Activated T-cell treated with anti-CD3 and anti-CD28 coated beads, Interleukin-2, amount 50 U/mL, for 1 hour (primary cell): ENCODE results near the gene KLHDC2.
"Not testable (repeated sequence)": the region's sequence is repeated elsewhere in the genome, so short reads cannot be mapped to it uniquely, and the experiment has no call there.

Source experiments
- DNase-seq: peaks from one replicate; pipeline ENCODE4 v3.0.0-alpha.2; 2020

Gene KLHDC2, protein sequence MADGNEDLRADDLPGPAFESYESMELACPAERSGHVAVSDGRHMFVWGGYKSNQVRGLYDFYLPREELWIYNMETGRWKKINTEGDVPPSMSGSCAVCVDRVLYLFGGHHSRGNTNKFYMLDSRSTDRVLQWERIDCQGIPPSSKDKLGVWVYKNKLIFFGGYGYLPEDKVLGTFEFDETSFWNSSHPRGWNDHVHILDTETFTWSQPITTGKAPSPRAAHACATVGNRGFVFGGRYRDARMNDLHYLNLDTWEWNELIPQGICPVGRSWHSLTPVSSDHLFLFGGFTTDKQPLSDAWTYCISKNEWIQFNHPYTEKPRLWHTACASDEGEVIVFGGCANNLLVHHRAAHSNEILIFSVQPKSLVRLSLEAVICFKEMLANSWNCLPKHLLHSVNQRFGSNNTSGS

GRCh38 chr14:49767571-49768300 lies at the start of gene KLHDC2:
Gene KLHDC2 (plus strand): TSS chr14:49768153. CDS start chr14:49768469, 316 bp downstream.
- peak; percentile 88 for DNase-seq

DNA sequence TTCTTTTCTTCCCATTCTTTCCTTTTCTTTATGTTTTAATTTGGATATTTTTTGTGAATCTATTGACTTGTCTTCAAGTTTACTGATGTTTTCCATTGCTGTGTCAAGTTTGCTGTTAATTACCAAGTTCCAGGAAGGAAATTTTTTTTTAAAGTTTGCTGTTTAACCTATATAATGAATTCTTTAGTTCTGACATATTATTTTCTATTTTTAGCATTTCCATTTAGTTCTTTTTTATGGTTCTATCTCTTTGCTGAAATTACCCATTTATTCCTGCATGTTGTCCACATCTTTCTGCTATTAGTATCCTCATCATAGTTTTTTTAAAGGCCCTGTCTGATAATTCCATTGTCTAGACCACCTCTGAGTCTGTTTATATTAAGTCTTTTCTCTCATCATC lies 47.2 kb upstream of the KLHDC2 start:
- no peak for DNase-seq

DNA sequence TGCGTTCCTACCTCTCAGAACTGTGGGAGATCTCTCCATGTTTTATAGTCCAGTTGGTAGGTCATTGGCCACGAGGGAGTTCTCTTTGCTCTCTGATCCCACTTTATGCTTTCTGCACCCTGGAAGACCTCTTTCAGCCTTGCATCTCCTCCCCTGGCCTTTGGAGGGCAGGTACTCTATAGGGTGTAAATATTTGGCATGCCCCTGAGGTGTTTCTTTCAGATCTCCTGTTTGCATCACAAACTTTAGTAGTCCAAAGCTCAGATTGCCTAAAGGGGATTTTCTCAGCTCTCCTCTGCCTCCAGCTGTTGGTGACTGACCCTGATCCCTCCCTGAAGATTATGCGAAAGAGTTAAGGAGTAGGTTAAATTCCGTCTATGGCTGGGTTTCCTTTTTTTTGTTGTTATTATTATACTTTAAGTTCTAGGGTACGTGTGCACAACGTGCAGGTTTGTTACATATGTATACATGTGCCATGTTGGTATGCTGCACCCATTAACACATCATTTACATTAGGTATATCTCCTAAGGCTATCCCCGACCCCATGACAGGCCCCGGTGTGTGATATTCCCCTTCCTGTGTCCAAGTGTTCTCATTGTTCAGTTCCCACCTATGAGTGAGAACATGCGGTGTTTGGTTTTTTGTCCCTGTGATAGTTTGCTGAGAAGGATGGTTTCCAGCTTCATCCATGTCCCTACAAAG lies 46.1 kb upstream of the KLHDC2 start:
- DNase-seq = not testable (repeated sequence)

DNA sequence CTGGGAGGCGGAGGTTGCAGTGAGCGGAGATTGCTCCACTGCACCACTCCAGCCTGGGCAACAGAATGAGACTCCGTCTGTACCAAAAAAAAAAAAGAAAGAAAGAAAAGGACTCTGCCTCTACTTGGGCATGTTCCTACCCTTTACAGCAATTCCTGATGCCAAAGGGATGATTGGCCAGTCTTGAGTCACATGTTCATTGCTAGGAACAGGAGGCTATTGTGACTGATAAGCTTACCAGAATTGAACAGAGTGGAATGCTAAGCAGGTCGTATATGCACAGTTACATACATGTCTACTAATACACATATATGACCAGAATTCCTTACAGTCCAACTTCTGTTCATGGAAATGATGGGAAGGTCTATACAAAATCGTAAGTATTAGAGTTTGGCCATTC lies 40.8 kb upstream of the KLHDC2 start:
- DNase-seq = no peak

- DNase-seq = no peak
Observed at GRCh38 chr14:49732896-49733295, 35.1 kb upstream of the KLHDC2 start.

DNA sequence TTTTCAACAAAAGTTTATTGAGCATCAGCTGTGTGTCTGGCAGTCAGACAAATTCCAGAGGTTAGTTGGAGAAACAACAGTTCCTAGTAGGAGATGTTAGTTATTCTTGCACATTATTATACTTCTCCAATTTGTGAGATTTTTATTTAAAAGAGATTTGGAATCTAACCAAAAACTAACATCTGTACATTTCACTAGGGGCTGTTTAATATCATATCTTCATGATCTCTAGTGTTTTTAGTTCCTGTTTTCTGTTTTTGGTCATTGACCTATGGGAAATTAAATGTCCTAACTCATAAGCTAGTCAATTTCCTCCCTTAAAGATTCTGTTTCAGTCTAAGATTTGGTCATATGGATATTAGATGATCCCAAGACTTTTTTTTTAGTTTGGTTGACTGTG lies 34.1 kb upstream of the KLHDC2 start:
- DNase-seq = no peak

DNA sequence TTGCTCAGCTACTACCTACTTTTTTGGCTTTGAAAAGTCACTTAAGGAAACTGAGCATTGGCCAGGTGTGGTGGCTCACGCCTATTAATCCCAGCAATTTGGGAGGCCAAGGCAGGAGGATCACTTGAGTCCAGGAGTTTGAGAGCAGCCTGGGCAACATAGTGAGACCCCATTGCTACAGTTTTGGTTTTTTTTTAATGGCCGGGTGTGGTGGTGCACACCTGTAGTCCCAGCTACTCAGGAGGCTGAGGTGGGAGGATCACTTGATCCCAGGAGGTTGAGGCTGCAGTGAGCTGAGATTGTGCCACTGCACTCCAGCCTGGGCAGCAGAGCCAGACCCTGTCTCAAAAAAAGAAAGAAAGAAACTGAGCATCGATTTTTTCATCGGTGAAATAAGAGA lies 32.3 kb upstream of the KLHDC2 start:
- DNase-seq = not testable (repeated sequence)

DNA sequence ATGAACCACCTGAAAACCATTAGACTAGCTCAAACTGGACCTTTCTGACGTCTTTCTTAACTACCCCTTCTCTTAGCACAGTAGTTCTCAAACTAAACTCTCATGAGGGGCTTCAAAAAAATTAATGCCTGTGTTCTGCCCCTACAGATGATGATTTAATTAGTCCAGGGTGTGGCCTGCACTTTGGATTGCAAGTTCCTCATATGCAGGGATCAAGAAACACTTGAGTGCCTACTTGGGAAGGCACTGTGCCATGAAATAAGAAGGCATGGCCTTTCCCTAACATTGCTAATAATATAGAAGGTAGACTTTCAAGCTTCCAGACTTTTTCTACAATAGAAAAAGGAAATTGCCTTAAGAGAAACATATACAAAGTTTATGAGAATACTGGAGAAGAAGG lies 22.8 kb upstream of the KLHDC2 start:
- no peak for DNase-seq

- not testable (repeated sequence) for DNase-seq
Observed at GRCh38 chr14:49746476-49746875, 21.5 kb upstream of the KLHDC2 start.

GRCh38 chr14:49754570-49755097 lies 13.3 kb upstream of the KLHDC2 start:
- no peak for DNase-seq

- no peak for DNase-seq
Observed at GRCh38 chr14:49755378-49755777, 12.6 kb upstream of the KLHDC2 start.

DNA sequence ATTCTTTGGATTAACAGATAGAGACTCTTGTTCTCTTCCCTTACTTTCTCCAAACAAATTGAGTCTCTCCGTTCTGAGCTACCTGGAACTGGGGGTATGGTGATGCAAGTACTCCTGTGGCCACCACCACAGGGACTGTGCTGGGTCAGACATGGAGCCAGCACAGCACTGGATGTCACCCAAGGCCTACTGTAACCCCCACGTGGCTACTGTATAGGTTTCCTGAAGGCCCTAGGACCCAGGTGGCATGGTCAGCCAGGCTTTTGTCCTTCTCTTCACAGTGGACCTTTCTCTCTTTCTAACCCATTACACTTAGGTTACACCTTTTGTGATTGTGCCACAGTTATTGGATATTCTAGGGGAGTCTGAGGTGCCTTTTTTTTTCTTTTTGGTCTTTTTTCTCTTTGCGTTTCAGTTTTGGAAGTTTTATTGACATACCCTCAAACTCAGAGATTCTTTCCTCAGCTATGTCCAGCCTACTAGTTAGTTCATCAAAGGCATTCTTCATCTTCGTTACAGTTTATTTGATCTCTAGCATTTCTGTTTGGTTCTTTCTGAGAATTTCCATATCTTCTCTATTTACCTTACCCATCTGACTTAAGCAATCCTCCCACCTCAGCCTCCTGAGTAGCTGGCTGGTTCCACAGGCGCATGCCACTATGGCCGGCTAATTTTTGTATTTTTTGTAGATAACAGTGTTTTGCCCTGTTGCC lies 6.0 kb upstream of the KLHDC2 start:
- DNase-seq = no peak

GRCh38 chr14:49766839-49767238 lies 1.1 kb upstream of the KLHDC2 start:
- DNase-seq = no peak

DNA sequence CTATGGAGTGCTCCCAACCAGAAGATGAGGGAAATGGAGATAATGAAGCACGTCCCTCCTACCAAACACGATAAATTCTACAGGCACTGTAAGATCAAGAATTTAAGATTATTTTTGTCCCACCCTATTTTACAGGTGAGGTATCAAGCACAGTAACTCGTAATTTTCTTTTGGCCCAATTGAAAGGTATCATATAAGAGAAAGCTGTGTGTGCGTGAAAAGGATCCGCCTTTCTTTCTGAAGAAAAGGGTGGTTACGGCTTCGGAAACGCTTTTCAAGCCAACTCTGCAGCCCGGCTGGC lies 733 bp upstream of the KLHDC2 start:
- DNase-seq = no peak

DNA sequence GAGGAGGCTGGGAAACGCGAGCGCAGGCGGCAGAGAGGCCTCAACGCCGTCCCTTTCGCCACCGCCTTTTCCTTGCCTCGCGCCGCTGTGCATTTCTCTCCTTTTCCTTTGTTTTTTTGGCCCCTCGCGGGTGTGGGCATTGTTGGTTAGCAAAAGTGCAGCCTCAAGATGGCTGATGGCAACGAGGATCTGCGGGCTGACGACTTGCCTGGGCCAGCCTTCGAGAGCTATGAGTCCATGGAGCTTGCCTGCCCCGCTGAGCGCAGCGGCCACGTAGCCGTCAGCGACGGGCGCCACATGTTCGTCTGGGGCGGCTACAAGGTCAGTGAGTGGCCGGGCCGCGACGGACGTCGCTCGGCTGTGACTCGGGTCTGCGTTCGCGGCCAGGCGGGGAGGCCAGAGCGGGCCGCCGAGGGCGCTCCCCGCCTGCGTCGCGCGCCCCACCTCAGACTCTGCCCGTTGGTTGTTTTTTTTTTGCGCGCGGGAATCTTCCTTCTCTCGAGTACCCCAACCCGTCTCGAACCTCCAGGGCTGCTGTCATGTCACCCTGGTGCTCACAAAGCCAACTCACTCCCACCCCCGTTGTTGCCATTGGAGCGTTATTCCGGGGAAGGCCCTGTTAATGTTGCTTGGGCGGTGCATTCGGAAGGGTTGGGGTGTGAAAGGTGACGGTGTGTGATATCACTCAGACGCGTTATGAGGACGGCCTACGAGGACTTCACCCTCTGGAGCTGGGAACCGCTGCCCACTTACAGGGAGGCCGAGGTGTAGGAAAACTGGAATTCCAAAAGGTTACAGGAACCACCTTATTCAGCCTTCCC lies 558 bp downstream of the KLHDC2 start:
- DNase-seq = peak; percentile 63

DNA sequence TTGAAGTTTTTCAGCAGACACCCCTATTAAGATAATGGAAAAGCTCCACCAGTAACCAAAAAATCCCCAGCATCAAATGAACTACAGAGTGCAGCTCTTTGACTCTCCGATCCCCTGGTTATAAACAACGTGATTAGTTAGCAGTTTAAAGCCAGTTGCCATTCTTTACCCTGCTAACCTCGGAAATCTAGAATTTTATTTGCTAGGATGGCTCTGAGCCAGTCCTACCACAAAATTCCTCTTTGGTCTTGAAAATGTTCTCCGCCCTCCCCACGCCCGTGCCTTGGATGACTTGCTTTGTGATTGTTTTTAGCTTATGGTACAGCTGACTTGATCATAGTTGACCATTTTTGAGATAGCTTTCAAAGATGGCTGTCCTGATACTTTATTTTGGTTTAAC lies 1.2 kb downstream of the KLHDC2 start:
- DNase-seq = no peak

GRCh38 chr14:49769581-49770211 lies 1.7 kb downstream of the KLHDC2 start:
- DNase-seq = no peak

- DNase-seq = no peak
Observed at GRCh38 chr14:49770212-49770817, 2.4 kb downstream of the KLHDC2 start.

GRCh38 chr14:49771691-49772090 lies 3.7 kb downstream of the KLHDC2 start:
- not testable (repeated sequence) for DNase-seq

GRCh38 chr14:49774106-49774505 lies 6.2 kb downstream of the KLHDC2 start:
- no peak for DNase-seq

DNA sequence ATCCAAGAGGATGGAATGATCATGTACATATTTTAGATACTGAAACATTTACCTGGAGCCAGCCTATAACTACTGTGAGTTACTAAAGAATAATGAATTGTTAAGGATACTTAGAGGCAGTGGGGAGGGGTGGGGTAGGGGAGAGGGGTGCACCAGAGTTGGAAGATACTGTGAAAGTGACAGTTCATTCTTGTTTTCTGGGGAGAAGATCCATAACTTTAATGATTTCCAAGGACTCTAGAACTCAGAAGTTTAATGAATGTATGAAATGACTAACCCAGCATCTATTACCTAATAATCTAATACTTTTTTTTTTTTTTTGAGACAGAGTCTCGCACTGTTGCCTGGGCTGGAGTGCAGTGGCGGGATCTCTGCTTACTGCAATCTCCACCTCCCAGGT lies 10.5 kb downstream of the KLHDC2 start:
- DNase-seq = no peak
